ENCODE data around the gene HOXA4. TPM values are rescaled to one million over a fixed set of nuclear protein-coding genes. Genes with fewer than 3 reads are reported as not detected.

Gene HOXA4
- total RNA-seq, 1 donor from 2014 or later = not detected

- DNase-seq = peak; percentile 70
- Mint-ChIP-seq H3K36me3 (ENCODE audit: unreplicated experiment) (peaks cover 17% of the 10 kb centered on the region), H3K9me3 (ENCODE audit: unreplicated experiment) (peaks cover 5% of the 10 kb centered on the region), H3K4me3 (ENCODE audit: unreplicated experiment) (peak within 1 kb of the TSS; percentile 83), H3K27me3 (ENCODE audit: unreplicated experiment) (peaks cover 47% of the 10 kb centered on the region), H3K27ac (ENCODE audit: unreplicated experiment) (no peak within 1 kb of the TSS), H3K4me1 (ENCODE audit: low read depth, unreplicated experiment) (no peaks in the 10 kb centered on the region)
- peak; percentile 78 for TF ChIP-seq CTCF (IDR thresholded peaks at IDR 0.05; ENCODE audit: partially characterized antibody, unreplicated experiment)
These were observed 12.7 kb upstream of the HOXA4 start, which contains the start of gene HOXA5 for GRCh38 chr7:27143023-27143949. HOXA5 (minus strand) TSS chr7:27143681; CDS start chr7:27143607, 74 bp downstream.

GRCh38 chr7:27142580-27143022, 12.0 kb upstream of the HOXA4 start:
- H3K27me3 Mint-ChIP-seq (ENCODE audit: unreplicated experiment) = peaks cover 45% of the 10 kb centered on the region
- H3K9me3 Mint-ChIP-seq (ENCODE audit: unreplicated experiment) = peaks cover 5% of the 10 kb centered on the region
- no peak for DNase-seq
- H3K27ac Mint-ChIP-seq (ENCODE audit: unreplicated experiment) = no peak overlapping the region
- peaks cover 17% of the 10 kb centered on the region for H3K36me3 Mint-ChIP-seq (ENCODE audit: unreplicated experiment)
- H3K4me3 Mint-ChIP-seq (ENCODE audit: unreplicated experiment) = peak overlapping the region; percentile 83
- H3K4me1 Mint-ChIP-seq (ENCODE audit: low read depth, unreplicated experiment) = no peaks in the 10 kb centered on the region
- TF ChIP-seq CTCF (IDR thresholded peaks at IDR 0.05; ENCODE audit: partially characterized antibody, unreplicated experiment) = no peak

GRCh38 chr7:27141923-27142579, 11.5 kb upstream of the HOXA4 start:
- no peak overlapping the region for H3K27ac Mint-ChIP-seq (ENCODE audit: unreplicated experiment)

GRCh38 chr7:27141137-27141922, 10.8 kb upstream of the HOXA4 start:
- TF ChIP-seq CTCF (IDR thresholded peaks at IDR 0.05; ENCODE audit: partially characterized antibody, unreplicated experiment) = no peak
- no peaks in the 10 kb centered on the region for H3K4me1 Mint-ChIP-seq (ENCODE audit: low read depth, unreplicated experiment)
- DNase-seq = no peak
- peaks cover 9% of the 10 kb centered on the region for H3K36me3 Mint-ChIP-seq (ENCODE audit: unreplicated experiment)
- H3K4me3 Mint-ChIP-seq (ENCODE audit: unreplicated experiment) = no peak overlapping the region
- H3K27me3 Mint-ChIP-seq (ENCODE audit: unreplicated experiment) = peaks cover 37% of the 10 kb centered on the region
- H3K9me3 Mint-ChIP-seq (ENCODE audit: unreplicated experiment) = peaks cover 2% of the 10 kb centered on the region
- no peak overlapping the region for H3K27ac Mint-ChIP-seq (ENCODE audit: unreplicated experiment)

More at GRCh38 chr7:27141923-27142579, 11.5 kb upstream of the HOXA4 start:
- peaks cover 42% of the 10 kb centered on the region for H3K27me3 Mint-ChIP-seq (ENCODE audit: unreplicated experiment)
- H3K9me3 Mint-ChIP-seq (ENCODE audit: unreplicated experiment) = peaks cover 5% of the 10 kb centered on the region
- no peak for DNase-seq
- TF ChIP-seq CTCF (IDR thresholded peaks at IDR 0.05; ENCODE audit: partially characterized antibody, unreplicated experiment) = no peak
- peaks cover 15% of the 10 kb centered on the region for H3K36me3 Mint-ChIP-seq (ENCODE audit: unreplicated experiment)
- H3K4me1 Mint-ChIP-seq (ENCODE audit: low read depth, unreplicated experiment) = no peaks in the 10 kb centered on the region
- peak overlapping the region; percentile 83 for H3K4me3 Mint-ChIP-seq (ENCODE audit: unreplicated experiment)
